PC-9 (cell line): ENCODE measurements around the gene COL20A1.

ENCODE experiments used
- CTCF ChIP-seq: fragments of 200-600 bp; sonication (generic); conservative IDR thresholded peaks from 2 replicates; pipeline ENCODE4 v1.6.1; 2017; ENCODE audit warnings: mixed run types, antibody characterized with exemption, mild to moderate bottlenecking, moderate library complexity
- EZH2 ChIP-seq: fragments of 200-600 bp; sonication (generic); IDR thresholded peaks from 2 replicates; pipeline ENCODE4 v1.8.0; 2017; ENCODE audit warnings: antibody characterized with exemption, low read depth

GRCh38 chr20:63254232-63254605, 38.8 kb upstream of the COL20A1 start, which contains the start of gene NKAIN4:
- no peak for TF ChIP-seq CTCF
- no peak for TF ChIP-seq EZH2
